ENCODE measurements around the gene MT3. TPM values are rescaled to one million over a fixed set of nuclear protein-coding genes. Genes with fewer than 3 reads are reported as not detected.

Gene MT3
- total and polyA plus RNA-seq, 2 of the 13 experiments (the other 11 are each of a cell fraction or from before 2014, with no cell fraction given), result not detected

- no peak for TF ChIP-seq GMEB2 (CRISPR knock-in tag; IDR thresholded peaks at IDR 0.05; ENCODE audit: low read depth)
- TF ChIP-seq RCOR2 (CRISPR knock-in tag; IDR thresholded peaks at IDR 0.05), result peak; percentile 54; the same call in 1 of the 2 replicates
- TF ChIP-seq ONECUT2 (CRISPR knock-in tag; IDR thresholded peaks at IDR 0.05), result no peak
- peak; percentile 25; the same call in 1 of the 2 replicates for TF ChIP-seq HOXA3 (CRISPR knock-in tag; IDR thresholded peaks at IDR 0.05)
- no peak for TF ChIP-seq E2F2 (CRISPR knock-in tag; IDR thresholded peaks at IDR 0.05; ENCODE audit: borderline replicate concordance)
- no peak for TF ChIP-seq HDAC2 (CRISPR knock-in tag; IDR thresholded peaks at IDR 0.05)
- TF ChIP-seq PTBP1 (IDR thresholded peaks at IDR 0.05; ENCODE audit: low read depth, low read length, poor library complexity, severe bottlenecking), result no peak
- TF ChIP-seq TEAD2 (CRISPR knock-in tag; IDR thresholded peaks at IDR 0.05), result no peak
- no peak for TF ChIP-seq NCOA1 (CRISPR knock-in tag; IDR thresholded peaks at IDR 0.05)
- TF ChIP-seq GABPB1 (CRISPR knock-in tag; IDR thresholded peaks at IDR 0.05), result peak; percentile 24; the same call in 1 of the 2 replicates
- TF ChIP-seq ZNF569 (CRISPR knock-in tag; IDR thresholded peaks at IDR 0.05; ENCODE audit: borderline replicate concordance), result no peak
- TF ChIP-seq POLR2AphosphoS2 (IDR thresholded peaks at IDR 0.05; ENCODE audit: low read depth, low read length), result no peak
- TF ChIP-seq AGO2 (optimal IDR thresholded peaks at IDR 0.05; ENCODE audit: low read depth, low read length), result no peak
- TF ChIP-seq ATF1 (CRISPR knock-in tag; IDR thresholded peaks at IDR 0.05), result no peak
- no peak for TF ChIP-seq ISX (CRISPR knock-in tag; conservative IDR thresholded peaks at IDR 0.05)
- no peak for TF ChIP-seq ZNF317 (CRISPR knock-in tag; IDR thresholded peaks at IDR 0.05)
- TF ChIP-seq CERS6 (CRISPR knock-in tag; IDR thresholded peaks at IDR 0.05), result no peak
- no peak for TF ChIP-seq IKZF1 (IDR thresholded peaks at IDR 0.05)
- no peak for TF ChIP-seq SNAPC4 (CRISPR knock-in tag; IDR thresholded peaks at IDR 0.05)
- no peak for TF ChIP-seq IKZF4 (CRISPR knock-in tag; IDR thresholded peaks at IDR 0.05; ENCODE audit: borderline replicate concordance, low read depth, not compliant biosample characterization)
- TF ChIP-seq ZBTB33 (CRISPR knock-in tag; IDR thresholded peaks at IDR 0.05), result no peak
Observed at GRCh38 chr16:56611281-56611833, 22.0 kb downstream of the MT3 start (continued).

Data from HepG2 (cell line).